Measurements from ENCODE around the gene CTBP2.
"Not testable (repeated sequence)": the region's sequence is repeated elsewhere in the genome, so short reads cannot be mapped to it uniquely, and the experiment has no call there.

Gene CTBP2

DNA sequence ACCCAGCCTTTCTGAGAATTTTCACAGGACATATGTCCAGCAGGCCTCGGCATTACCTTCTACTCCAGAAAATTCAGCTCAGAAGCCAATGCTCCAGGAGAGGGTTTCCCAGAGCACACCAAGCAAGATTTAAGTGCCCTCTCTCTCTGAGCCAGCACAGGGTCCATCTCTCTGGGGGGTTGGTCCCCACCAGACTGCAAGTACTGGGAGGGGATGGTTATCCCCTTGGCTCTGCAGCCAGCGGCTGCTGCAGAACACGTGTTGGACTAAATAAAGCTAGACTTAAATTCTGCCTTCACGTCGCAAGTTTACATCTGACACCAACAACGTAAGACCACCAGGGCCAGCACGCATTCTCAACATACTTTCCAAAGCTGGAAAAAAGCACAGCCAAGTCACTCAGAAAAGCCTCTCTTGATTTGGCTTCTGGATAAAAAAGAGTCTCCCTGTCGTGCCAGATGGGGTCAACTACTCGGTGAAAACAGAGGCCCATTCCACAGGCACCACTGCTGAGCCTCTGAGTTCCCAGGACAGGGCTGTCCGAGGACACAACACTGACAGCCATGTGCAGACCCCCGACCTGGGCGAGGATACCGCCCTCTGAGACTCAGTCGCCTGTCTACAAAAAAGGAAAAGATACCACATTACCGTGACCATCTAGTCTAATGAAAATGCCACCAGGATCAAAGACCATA is 77.3 kb downstream of the CTBP2 start:
- no peak for DNase-seq

DNA sequence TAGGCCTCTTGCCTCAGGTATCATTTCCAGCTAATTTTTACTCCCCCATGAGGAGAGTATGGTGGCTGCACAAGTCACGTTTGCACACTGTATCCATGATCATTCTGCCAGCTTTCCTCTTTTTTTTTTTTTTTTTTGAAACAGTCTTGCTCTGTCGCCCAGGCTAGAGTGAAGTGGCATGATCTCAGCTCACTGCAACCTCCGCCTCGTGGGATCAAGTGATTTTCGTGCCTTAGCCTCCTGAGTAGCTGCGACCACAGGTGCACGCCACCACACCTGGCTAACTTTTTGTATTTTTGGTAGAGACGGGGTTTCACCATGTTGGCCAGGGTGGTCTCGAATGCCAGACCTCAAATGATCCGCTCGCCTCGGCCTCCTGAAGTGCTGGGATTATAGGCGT is 77.9 kb downstream of the CTBP2 start:
- not testable (repeated sequence) for DNase-seq

DNA sequence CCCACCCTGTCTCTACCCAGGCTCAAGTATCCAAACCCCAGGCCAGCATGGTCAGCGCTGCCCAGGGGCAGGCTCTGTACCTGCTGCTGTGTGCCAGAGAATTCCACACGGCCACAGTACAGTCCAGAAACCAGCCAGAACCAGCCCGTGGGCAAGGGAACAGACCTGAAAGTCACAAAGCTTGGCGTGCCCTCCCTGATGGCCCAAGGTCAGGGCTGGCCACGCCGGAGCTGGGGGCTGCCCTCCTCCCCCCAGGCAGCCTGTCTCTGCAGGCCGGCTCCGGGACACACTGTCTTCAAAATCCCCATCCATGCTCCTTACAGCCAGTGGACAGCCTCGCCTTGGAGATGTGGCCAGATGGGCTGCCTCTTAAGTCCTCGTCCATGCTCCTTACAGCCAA is 78.4 kb downstream of the CTBP2 start:
- no peak for DNase-seq

DNA sequence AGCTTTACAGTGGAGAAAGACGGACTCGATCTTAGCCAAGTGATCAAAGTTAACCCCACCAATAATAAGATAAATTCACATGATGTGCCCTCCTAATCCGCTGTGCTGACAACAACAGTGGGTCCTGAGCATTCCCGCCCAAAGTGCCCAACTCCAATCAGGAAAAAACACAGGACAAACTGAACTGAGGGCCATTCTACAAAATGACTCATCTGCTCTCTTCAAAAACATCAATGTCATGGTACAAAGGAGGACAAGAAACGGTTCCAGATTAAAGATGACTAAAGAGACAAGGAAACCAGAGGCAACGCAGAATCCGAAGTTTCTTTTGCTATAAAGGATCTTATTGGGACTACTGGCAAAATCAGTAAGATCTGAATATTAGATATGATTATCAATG is 79.4 kb downstream of the CTBP2 start:
- DNase-seq, result no peak

DNA sequence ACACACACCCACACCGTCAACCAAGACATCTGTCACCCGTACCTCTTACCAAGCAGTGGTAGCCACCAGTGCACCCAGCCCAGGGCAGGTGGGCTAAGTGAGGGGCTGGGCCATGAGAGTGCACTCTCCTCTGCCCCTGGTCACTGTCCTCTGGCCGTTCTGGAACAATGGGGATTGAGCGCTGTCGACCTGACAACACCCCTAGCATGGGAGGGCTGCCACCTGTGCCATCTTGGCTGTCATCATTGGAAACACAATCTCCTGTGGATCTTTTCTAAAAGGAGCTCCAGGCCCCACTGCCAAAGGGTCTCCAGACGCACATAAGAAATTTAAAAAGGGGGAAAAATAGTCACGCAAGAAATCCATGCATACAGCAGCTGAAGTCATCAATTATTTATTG is 80.1 kb downstream of the CTBP2 start:
- DNase-seq, result no peak

DNA sequence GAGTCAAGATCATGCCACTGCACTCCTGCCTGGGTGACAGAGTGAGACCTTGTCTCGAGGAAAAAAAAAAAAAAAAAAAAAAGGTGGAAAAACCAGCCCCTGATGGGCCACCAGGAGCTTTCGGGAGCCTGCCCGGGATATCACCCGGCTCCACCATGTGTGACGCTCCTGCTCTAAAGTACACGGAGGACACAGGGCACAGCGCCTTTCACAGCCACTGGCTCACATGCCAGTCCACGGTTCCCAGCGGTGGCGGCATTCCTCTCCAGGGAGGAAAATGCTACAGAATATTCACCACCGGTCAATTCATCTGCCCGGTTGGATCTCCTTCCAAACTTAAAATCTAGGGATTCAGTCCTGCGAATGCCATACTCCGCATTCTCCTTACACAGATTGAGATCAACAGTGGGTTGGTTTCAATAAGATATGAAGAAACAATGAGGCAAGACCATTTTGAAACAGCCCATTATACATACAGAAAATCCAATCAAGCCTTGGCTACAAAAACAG is 81.2 kb downstream of the CTBP2 start:
- DNase-seq, result no peak

DNA sequence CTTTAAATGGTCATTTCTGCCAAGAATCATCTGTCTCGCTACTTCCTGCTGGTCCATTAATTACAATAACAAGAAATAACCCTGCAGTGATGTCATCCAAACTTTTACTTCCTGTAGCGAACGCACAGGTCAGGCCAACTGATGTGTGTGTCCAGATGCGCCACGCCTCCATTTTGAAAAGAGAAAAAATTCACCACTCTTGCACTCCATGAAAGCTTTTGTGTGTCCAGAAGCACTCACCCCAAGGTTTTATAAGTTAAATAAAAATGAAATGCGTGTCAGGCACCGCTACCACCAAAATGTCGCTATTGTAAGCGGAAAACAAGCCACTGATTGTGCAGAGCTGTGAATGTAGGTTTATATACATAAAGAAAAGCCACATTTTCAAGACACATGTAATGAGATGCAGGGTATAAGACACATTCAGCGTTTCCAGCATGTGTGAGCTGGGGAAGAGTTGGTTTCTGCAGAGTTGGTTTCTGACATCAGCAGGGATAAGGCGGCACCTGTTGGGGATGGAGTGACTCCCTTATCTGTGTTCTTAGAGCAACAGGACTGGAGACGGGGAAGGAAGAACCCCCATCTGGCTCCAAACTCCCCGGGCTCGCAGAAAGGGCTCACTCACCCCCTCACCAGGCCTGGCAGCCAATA is 83.3 kb downstream of the CTBP2 start:
- no peak for DNase-seq

DNA sequence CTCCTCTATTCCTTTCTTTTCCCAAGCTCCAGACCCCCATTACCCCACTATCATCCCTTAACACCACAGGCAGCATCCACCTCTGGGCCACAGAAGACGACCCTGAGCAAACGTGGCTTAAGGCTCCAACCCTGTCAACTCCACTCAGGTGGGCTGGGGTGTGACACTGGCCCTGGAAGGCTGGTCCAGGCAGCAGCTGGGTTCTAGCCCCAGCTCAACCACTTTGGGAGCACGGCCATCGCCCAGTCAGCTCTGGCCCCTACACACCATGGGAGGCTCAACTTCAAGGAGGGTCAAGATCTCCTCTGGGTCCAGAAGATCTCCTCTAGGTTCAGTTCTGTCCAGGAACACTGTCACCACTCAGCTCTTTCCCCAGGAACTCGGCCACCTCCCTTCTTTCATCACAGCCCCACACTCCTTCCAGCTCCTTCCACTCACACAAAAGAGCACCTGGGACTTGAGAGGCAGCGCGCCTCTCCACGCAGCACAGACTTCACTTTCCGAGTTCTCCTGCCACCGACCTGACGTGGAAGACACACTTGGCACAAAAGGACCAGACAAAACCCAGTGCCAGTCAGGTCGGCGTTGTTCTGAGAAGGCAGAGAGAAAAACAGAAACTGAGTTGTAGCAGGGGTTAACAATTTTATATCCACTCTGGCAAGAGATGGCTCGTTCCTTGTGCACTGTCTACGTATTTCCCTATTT is 84.1 kb downstream of the CTBP2 start:
- no peak for DNase-seq

DNA sequence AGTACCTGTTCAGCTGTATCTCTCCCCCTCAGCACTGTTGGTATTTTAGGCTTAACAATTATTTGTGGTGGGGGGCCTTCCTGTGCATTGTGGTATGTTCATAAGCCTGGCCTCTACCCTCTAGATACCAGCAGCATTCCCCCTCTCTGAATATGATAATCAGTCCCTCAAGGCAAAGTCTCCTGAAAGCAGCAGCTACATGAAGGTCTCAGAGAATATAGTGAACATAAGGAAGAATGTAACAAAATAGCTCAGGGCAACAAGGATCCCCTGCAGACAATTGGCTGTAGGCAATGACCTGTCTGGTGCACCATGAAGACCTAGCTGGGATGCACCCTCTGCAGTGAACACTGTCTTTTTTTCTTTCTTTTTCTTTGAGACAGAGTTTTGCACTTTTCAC is 86.4 kb downstream of the CTBP2 start:
- DNase-seq, result no peak

DNA sequence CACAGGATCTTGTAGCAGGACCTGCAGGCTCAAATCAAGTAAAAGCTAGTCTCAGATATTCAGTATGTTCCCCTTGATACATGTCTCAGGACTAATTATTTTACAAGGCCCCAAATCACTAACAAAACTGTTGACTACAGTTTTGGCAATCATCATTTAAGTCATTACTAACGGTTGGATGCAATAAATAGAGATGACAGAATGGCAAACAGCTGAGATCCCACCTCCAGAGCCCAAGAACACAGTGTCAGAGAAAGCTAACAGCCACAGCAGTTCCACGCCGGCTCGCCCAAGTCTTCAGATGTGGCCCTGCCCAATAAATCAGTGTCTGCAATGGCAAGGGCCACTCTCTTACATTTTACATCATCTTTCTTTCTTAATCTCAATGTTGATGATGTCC is 87.6 kb downstream of the CTBP2 start:
- DNase-seq, result no peak

DNA sequence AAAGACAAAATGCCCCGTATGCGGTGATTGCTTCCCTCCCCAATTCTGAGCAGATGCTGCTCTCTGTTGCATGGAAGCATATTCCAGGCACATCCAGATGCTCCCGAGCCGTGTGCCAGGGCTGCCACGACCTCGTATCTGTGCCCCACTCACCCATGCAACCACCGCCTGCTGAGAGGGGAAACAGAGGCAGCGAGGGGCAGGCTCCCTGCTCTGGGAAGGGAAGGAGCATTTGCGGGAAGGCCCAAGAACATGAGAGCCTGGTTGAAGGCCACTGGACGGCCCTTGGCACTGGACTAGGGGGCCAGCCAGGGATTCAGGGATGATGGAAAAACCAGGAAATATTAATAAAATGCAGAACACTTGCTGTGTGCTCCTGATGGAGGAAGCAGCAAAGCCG is 89.4 kb downstream of the CTBP2 start:
- no peak for DNase-seq

DNA sequence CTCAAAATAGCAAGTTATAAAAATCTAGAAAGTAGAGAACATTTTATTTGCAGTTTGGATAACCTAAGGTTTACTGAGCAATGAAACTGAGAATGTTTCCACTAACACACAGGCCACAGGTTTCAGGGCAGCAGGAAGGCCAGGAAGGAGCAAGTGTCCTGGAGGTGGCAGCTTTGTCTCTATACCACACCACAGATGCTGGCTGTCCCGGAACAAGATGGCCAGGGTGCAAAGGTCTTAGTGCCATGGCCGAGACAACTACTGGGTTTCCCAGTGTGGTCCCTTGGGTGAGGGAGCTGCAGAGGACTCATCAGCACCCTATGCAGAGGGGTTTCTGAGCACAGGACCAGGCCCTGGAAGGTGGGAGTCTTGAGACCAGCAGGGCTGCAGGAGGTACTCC is 92.0 kb downstream of the CTBP2 start:
- no peak for DNase-seq

DNA sequence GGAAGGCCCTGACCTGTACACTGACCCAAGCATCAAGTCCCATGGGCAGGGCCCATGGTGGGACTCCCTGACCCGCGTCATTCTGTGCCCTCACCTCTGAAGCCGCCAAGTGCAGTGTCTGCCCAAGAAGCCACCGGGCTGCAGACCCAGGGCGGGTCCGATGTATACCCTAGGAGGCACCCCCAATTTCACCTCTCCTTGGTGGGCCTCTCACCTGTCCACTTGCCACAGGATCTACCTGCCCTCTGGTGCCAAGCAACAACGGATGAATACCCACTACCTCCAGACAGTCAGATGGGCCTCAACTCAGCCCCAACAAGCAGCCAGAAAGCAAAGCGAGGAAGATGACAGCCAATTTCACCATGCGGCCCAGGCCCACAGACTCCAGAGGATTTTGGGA is 92.6 kb downstream of the CTBP2 start:
- no peak for DNase-seq

DNA sequence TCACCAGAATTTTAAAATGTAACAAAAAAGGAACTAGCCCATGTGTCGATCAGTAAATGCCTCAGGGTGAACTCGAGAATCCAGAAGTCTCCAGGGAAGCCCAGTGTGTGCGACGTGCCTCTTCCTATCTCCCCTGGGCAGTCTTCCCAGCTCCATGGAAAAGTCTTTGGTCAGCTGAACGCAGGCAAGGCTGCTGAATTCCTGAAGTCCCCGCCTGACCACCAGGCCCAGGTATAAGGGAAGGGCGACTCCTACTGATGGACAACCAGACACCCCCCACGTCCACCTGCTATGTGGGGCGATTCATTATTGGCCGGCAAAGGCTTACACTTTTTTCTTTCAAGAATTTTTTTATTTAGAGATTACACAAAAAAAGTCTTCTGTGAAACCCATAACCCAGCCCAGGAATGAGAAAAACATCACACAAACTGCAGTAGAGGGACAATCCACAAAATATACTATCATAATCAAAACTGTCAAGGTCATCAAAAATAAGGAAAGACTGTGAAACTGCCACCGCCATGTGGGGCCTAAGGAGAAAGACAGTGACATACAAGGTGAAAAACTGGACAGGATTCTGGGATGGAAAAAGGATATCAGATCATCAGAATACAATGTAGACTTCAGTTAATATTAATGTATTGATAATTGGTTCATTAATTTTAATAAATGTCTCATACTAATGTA is 93.5 kb downstream of the CTBP2 start:
- DNase-seq, result no peak

DNA sequence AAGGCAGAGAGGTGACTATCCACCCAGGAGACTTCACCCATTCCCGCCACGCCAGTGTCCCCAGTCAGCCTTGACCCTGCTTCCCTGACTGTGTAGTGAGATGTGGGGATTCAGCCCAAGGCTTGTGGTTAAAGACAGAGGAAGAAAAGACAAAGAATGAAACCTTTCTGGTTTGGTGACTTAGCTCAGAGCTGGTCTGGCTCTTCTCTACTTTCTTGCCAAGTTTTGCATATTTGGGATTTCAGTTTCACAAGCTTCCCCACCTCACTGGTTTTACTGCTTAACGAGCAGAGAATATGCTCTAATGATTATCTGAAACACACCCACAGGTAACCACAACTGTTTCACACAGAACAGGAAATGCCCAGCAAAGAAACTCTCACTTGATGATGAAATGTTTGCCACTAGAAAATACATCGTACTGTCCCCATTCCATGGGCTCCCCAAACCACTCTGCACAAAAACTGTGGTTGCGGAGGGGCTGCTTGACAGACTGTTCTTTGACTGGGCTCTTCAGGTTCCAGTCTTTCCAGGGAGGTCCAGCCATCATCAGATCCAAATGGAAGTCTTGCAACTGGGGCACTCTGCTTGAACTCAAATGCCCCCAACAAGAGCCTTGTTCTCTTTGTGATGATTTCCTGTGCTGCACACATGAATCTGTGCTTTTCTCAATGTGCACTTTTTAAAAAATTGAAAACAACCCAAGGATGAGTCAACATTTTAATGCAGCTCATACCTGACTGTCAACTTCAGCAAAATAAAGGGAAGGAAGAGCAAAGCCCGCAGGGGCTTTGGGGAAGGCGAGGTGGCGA is 95.5 kb downstream of the CTBP2 start:
- no peak for DNase-seq

DNA sequence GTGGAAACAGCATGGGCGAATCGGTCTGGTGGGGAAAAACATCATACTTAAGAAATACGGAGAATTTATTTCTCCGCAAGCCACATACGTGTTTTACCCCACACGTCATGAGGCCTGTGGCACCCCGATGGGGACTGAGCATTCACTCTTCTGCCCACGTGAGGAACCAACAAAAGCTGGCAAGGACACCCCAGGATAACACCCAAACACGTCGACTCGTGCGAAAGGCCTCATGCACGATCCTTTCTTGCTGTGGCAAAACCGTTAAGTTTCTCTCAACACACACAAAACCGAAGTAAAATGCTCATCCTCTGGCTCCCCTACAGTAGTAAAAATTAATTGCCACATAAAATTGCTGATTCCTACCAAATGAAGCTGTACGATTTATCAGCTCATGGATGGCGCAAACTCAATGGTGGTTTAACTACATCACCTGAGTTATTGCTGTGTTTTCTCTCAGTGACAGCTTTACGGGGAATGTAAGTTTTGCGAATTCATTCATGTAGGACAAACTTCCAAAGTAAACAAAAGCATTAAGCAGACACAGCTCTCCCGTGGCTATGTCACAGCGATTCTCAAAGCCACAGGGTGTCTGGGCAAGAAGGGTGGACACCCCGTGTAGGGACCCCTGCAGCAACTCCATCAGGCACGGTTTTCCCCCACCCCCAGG is 97.0 kb downstream of the CTBP2 start:
- no peak for DNase-seq

DNA sequence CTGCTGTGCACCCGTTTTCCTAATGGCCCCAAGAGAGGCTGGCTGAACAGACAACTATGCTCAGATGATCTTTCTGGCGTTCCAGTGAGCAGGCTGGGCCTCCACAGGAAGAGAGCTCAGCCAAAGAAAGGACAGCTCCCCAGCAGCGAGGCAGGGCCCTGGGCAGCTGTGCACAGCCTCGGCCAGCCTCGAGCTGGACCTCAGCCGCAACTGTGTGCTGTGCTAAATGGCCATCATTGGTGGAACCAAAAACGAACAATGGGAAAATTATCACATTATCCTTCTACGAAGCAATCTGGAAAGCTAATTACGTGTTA is 97.5 kb downstream of the CTBP2 start:
- no peak for DNase-seq

DNA sequence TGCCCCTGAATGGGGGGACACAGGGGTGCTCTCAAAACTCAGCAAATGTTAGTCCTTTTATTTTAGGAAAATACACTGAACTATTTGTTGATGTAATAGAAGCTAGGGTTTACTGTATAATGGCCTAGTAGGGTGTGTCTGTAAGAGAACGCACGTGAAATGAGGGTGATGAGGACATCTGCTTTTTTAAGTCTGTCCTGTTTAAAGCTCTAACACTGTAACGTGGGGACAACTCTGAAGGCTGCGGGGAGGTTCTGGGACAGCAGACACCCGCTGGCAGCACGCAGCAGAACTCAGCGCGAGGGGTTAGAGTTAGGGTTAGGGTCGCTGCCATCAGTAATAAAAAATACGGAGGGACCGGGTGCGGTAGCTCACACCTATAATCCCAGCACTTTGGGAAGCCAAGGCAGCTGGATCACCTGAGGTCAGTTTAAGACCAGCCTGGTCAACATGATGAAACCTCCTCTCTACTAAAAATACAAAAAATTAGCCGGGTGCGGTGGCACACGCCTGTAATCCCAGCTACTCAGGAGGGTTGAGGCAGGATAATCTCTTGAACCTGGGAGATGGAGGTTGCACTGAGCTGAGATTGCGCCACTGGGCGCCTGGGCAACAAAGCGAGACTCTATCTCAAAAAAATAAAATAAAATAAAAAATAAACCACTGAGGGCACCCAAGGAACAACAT is 98.0 kb downstream of the CTBP2 start:
- DNase-seq, result no peak

DNA sequence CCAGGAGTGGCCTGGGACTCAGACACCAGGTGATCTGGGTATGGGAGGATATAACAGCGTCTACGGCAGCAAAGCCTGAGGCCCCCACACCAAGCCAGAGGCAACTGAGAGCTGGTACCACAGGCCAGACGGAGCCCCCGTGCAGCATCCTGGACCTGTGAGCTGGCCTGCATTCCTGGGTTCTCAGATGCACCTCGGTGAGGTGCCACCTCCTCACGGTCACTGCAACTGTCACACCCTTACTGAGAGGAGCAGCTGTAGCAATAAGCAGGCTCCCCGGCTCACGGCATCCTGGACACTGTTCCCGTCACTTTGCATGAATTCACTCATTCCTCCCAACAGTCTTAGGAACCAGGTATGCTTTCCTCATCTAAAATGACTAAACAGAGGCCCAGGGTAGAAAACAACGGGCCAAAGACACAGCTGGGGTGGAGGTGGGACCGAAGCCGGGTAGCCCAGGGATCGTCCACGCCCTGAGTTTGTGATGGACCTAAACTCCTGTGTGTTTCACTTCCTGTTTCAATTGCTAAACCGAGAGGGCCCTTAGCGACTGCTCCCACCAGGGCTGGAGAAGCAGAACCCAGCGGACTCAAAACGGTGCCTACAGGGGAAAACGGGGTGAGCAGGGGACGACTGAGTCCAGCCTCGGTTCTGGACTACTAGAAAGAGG is 98.7 kb downstream of the CTBP2 start:
- no peak for DNase-seq

DNA sequence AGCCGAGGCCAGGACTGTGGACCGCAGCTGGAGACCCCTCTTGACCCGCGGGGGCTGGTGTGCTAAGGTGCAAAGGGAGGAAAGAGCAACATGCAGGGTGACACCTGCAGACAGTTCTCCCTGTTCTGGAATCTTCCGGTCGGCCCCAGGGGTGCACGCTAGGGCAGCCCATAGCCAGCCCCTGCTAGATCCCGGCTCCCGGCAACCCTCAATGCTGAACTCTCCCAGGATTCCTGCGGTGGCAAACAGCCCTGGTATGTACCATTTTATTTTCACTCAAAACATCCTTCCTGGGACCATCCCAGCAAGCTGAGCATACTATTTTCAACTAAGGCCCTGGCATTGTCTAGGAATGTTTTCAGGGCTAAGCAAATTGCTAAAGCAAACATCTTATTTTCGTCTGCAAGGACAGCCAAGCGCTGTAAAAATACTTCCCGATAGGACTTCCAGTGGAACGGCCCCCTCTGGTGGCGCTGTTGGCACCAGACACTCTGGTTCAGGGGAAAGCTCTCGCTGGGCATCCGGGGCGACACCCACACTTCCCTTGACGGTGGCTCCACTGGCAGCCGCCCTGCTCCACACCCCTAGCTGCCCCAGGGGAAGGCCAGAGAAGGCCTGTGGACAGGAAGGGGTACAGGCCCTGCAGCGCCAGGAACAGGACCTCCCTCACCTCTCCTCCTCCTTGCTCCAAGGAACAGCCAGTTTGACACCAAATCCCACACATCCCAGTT is 99.4 kb downstream of the CTBP2 start:
- DNase-seq, result peak in 1 of 4 experiments; percentile 2

All from activated CD4-positive, CD25-positive, alpha-beta regulatory T cell (primary cell).